Nucleus accumbens (tissue), 56 donors: ENCODE results near the gene ATP6V1G2.
"Not testable (repeated sequence)": the region's sequence is repeated elsewhere in the genome, so short reads cannot be mapped to it uniquely, and the experiment has no call there.

Experiments
- DNase-seq, 56 donors: peaks; one replicate each; lab custom pipeline; 2025; lab: John Stamatoyannopoulos, UW

Gene ATP6V1G2

DNA sequence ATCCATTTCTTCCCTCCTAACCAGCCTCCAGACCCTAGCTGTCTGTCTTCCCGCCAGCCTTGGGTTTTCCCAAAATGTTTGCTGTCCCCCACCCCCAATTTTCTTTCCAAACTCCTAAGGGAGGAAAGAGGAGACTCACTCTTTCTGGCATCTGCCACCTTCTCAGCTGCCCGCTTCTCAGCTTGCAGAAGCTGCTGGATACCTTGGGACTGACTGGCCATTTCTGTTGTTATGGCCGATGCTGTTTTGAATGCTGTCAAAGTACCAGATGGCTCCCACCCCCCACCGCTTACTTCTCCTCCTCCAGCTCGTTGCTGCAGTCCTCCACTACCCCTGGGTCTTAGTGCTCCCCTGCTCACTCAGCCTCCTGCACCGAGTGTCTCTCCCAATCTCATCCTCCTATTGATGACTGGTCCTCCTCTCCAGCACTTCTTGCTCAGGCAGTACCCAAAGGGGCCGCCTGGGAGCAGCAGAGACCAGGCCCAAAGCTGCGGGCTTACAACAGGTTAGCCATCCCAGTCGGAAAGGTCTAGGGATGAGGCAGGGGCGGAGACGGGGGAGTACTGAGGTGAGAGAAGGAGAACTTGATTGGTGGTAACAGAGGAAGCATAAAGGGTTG, at the start of gene ATP6V1G2:
TSS of gene ATP6V1G2 (minus strand) at position 270 of the 619 bp plus-strand sequence. CDS start at position 221, 49 bp downstream.
- DNase-seq = peak; percentile 47 to 97 (median 87)

GRCh38 chr6:31592396-31592771, 46.0 kb upstream of the ATP6V1G2 start:
- DNase-seq = no peak

DNA sequence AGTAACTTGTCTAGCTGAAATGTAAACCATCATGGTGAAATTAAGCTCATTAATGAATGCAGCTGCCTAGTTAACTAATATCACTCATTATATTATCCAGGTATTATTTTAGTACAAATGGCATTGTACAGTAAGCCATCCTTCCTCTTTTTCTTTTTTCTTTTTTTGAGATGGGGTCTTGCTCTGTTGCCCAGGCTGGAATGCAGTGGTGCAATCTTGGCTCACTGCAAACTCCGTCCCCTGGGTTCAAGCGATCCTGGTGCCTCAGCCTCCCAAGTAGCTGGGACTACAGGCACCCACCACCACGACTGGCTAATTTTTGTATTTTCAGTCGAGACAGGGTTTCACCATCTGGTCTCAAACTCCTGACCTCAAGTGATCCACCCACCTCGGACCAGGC, 44.3 kb upstream of the ATP6V1G2 start:
- not testable (repeated sequence) for DNase-seq

GRCh38 chr6:31588871-31589650, 42.7 kb upstream of the ATP6V1G2 start:
- no peak for DNase-seq

DNA sequence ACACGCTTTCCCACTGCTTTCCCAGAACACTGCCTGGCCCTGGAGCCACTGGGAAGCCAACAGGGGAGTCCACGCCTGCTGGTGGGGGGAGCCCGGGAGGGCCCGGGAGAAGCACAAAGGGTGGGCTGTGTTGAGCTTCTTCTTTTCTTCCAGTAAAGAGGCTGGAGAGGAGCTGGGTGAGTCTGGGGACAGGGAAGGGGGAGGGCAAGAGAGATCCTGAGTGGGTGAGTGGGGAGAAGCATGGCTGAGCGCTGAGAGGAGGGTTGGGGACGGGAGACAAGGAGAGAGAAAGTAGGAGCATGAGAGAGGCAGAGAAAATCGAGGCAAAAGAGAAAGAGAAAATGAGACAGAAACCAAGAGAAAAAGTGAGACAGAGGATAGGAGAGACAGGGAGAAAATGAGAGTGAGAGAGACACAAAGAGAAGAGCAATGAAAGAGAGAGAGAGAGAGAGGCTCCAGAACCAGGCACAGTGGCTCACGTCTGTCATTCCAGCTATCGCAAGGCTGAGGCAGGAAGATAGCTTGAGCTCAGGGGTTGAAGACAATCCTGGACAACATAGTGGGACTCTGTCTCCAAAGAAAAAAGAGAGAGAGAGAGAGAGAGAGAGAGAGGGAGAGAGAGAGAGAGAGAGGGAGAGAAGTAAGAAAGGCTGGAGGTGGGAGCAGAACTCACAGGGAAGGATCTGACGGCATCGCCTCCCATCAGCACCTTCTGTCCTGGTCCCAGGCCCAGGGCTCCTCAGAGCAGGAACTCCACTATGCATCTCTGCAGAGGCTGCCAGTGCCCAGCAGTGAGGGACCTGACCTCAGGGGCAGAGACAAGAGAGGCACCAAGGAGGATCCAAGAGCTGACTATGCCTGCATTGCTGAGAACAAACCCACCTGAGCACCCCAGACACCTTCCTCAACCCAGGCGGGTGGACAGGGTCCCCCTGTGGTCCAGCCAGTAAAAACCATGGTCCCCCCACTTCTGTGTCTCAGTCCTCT, 41.7 kb upstream of the ATP6V1G2 start:
- peak in 1 of 56 donors; percentile 10 for DNase-seq

GRCh38 chr6:31586599-31587281, 40.3 kb upstream of the ATP6V1G2 start:
- DNase-seq = peak in 14 of 56 donors; percentile 2 to 48 (median 12)

DNA sequence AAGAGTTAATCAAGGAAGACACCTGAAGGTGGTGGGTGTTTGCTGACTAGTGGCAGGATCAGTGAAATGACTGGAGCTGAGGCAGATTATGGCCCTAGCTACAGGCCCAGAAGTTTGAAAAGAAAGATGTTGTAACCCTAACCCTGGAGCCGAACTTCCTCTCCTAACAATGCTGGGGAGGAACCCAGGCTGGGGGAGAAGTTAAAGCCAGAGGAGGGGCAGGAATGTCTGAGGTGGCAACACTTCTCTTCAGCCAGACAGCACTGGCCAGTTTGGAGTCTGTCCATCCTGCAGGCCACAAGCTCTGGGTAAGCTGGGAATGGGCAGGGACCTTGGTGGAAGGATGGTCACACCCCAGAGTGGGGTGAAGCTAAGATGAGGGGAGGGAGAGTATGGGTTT, 39.6 kb upstream of the ATP6V1G2 start, which contains the start of gene LST1:
TSS of gene LST1 (plus strand) at position 270 of the 400 bp plus-strand sequence. CDS start 1,023 bp downstream, outside the sequence.
- peak in 6 of 56 donors; percentile 3 to 11 (median 6) for DNase-seq

DNA sequence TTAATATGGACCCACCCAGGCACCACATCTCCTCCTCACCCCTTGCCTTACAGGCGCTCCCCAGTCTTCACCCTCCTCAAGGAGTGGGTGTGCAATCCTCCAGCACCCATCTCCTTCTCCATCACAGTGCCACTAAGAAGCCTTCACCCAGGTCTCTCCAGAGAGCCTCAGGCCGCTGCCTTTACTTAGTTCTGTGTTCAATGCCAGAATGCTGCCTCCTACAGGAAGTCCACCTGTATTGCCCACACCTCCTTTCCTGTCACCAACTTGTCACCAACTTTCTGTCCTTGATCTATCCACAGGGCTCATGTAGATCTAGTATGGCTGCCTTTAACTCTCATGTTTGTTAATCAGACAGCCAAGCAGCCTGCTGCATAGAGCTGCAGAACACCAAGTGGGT, 39.1 kb upstream of the ATP6V1G2 start:
- DNase-seq = no peak

DNA sequence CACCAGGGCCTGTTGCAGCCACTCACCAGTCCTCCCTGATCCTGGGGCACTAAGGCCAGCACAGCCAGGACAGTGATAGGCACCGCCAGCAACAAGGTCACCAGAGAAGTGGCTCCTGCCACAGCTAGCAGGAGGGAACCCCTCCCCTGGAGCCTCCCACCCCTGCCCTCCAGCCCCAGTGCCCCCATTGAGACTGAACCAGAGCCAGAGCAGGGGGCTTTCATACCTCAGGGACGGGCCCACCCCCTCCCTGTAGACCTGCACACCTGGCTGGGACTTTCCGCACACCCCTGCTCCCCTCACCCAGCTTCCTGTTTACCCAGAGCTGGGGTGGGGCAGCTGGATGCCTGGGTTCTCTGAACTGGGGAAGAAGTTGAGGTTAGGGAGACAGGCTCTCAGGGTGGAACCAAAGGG, 35.8 kb upstream of the ATP6V1G2 start, which contains the start of gene LTB:
TSS of gene LTB (minus strand) at position 195 of the 414 bp plus-strand sequence. CDS start at position 188, 7 bp downstream.
- DNase-seq = no peak

DNA sequence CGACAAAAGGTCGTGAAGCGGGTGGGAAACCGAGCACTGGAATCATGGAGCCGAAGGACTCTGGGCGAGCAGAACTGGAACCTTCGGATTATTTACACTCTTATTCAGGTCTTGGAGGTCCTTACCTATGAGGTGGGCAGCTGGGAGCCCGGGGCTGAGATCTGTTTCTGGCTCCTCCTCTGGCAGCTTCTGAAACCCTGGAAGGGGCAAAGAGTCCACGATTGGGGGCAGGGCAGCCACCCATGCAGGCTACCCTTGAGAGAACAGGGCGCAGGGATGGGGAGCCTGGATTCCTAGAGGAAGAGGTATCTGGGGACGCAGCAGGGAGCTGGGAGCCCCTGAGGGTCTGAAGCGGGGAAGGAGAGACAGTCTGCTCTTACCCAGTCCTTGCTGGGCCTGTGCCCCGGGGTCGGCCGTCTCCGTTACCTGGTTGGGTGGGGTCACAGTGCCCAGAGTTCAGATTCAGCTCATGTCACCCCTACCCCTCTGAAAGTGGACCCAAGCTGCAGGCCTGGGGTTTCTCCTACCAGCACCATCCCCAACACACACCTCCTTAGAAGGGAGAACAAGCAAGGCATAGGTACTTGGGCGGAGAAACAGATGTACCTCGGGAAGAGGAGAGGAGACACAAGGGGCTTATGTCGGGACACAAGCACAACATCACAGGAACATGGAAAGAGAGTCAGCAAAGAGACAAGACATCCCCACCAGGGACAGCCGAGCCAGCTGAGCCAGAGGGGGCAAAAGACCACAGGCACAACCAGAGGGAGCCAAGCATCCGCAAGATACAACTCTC, 35.2 kb upstream of the ATP6V1G2 start:
- DNase-seq = peak in 9 of 56 donors; percentile 13 to 50 (median 32)

GRCh38 chr6:31580807-31581433, 34.5 kb upstream of the ATP6V1G2 start:
- DNase-seq = peak in 53 of 56 donors; percentile 24 to 92 (median 72)

DNA sequence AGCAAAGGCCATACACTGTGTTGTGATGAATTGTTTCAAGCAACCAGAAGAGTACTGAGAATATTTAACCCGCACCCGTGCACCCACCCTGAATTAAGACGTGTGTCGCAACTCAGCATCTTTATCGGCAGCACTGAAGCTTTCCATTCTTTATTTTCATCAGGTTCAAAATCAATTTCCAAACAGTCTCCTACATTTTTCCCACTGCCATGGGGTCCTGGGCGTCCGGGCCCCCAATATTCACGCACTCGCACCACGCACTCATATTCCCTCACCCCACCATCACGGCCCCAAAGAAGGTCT, 34.0 kb upstream of the ATP6V1G2 start:
- DNase-seq = no peak

DNA sequence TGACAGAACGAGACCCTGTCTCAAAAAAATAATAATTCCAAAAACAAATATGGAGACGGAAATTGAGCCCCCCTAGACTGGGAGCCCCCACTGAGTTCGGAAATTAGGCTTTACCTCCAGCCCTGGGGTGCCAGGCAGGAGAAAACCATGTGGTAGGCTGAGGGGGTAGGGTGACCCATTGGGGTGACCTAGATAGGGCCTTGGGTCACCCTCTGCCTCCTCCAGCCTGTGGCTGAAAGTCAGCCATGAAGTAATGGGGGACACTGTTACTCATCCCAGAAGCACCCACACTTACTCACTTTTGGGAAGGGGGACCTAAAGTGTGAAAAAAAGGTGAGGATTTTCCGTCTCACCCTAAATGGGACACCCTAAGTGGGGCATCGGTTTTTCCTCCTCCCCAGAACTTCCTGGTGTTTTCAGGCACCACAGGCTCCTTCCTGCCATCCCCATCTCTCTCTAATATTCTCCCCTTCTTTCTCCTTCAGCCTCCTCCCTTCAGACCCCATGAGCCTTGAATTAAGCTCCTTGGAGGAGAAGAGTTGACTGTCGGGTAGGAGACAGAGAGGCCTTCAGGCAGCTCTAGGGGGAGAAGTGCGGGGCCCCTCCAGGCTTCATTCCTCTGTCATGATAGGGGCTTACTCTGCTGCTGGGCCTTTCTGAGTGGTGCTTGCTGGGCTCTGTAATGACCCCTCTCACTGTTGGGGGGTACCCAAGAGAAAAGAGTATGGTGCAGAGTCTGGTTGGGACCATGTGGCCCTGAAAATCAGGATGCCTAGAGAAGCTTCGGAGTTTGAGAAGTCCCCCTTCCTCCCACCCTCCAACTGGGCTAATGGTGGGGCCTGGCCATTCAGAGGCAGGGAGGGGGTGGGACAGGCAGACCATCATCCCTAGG, 33.4 kb upstream of the ATP6V1G2 start:
- DNase-seq = no peak

DNA sequence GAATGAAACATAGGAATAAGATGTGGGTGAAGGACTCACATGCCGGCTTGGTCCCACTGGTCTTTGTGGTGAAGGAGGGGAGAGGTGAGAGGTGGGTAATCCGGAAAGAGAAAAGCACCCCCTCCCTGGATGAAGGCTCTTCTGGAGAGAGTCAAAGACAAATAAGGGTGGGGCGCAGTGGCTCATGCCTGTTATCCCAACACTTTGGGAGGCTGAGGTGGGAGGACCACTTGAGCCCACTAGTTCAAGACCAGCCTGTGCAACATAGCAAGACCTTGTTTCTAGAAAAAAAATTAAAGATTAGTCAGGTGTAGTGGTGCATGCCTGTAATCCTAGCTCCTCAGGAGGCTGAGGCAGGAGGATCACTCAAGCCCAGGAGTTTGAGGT, 32.7 kb upstream of the ATP6V1G2 start:
- DNase-seq = no peak

DNA sequence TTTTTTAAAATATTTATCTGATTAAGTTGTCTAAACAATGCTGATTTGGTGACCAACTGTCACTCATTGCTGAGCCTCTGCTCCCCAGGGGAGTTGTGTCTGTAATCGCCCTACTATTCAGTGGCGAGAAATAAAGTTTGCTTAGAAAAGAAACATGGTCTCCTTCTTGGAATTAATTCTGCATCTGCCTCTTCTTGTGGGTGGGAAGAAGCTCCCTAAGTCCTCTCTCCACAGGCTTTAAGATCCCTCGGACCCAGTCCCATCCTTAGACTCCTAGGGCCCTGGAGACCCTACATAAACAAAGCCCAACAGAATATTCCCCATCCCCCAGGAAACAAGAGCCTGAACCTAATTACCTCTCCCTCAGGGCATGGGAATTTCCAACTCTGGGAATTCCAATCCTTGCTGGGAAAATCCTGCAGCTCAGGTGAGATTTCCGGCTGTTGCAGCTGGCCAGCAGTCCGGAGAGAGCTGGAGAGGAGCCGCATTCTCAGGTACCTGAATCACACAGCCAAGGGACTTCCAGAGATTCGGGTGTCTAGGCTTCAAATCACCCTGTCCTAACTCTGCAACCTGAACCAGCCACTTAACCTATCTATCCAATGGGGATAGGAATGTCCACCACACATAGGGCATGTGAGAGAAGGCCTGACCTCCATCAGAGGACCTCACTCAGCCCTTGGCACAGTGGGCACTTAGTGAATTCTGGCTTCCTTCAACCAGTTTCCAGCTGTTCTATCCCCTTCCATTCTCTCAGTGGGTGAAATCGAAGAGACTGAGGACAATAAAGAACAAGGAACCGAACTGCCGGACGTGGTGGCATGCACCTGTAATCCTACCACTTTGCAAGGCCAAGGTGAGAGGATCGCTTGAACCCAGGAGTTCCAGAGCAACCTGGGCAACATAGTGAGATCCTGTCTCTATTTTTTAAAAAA, 32.0 kb upstream of the ATP6V1G2 start:
- DNase-seq = no peak

DNA sequence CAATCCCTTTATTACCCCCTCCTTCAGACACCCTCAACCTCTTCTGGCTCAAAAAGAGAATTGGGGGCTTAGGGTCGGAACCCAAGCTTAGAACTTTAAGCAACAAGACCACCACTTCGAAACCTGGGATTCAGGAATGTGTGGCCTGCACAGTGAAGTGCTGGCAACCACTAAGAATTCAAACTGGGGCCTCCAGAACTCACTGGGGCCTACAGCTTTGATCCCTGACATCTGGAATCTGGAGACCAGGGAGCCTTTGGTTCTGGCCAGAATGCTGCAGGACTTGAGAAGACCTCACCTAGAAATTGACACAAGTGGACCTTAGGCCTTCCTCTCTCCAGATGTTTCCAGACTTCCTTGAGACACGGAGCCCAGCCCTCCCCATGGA, 31.2 kb upstream of the ATP6V1G2 start:
- DNase-seq = no peak
